Stomach (tissue), 4 donors: Measurements from ENCODE around the gene F3.

Experiments used
- EP300 ChIP-seq: sonication (generic); formaldehyde crosslinking; IDR thresholded peaks from one replicate; pipeline ENCODE4 v1.6.1; 2017; ENCODE audit warnings: antibody characterized with exemption
- POLR2A ChIP-seq, 4 donors: fragments of 450-650 bp; IDR thresholded peaks; one replicate each; pipeline ENCODE4 v1.6.1; 2016; ENCODE audit warnings: antibody characterized with exemption in 4 of 4, control low read depth in 2 of 4, mild to moderate bottlenecking in 1 of 4, moderate library complexity in 1 of 4
- POLR2AphosphoS5 ChIP-seq, 3 donors: sonication (generic); formaldehyde crosslinking; IDR thresholded peaks; one replicate each; pipeline ENCODE4 v1.6.1; 2016; ENCODE audit warnings: antibody characterized with exemption in 3 of 3
- TF ChIP-seq, protein P1 (sequence below), 7 experiments: fragments of 450-650 bp in 4 of 7; fragments of 200-600 bp in 3 of 7; sonication (generic) in 3 of 7; IDR thresholded peaks; one replicate each; pipeline ENCODE4 v1.5.1; 2016 to 2019; ENCODE audit warnings: antibody characterized with exemption in 7 of 7, control low read depth in 2 of 7, mild to moderate bottlenecking in 1 of 7

- TF ChIP-seq, protein P1, sequence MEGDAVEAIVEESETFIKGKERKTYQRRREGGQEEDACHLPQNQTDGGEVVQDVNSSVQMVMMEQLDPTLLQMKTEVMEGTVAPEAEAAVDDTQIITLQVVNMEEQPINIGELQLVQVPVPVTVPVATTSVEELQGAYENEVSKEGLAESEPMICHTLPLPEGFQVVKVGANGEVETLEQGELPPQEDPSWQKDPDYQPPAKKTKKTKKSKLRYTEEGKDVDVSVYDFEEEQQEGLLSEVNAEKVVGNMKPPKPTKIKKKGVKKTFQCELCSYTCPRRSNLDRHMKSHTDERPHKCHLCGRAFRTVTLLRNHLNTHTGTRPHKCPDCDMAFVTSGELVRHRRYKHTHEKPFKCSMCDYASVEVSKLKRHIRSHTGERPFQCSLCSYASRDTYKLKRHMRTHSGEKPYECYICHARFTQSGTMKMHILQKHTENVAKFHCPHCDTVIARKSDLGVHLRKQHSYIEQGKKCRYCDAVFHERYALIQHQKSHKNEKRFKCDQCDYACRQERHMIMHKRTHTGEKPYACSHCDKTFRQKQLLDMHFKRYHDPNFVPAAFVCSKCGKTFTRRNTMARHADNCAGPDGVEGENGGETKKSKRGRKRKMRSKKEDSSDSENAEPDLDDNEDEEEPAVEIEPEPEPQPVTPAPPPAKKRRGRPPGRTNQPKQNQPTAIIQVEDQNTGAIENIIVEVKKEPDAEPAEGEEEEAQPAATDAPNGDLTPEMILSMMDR (IDR thresholded peaks at IDR 0.05), result no peak
- TF ChIP-seq POLR2AphosphoS5 (IDR thresholded peaks at IDR 0.05) (no peak), EP300 (no peak), POLR2A (IDR thresholded peaks at IDR 0.05) (no peak)
Measured at GRCh38 chr1:94528299-94528698, 13.3 kb downstream of the F3 start.
